Stimulated activated naive CD8-positive, alpha-beta T cell treated with anti-CD3 and anti-CD28 coated beads, Interleukin-15, amount 100 ng/mL, for 72 hours (primary cell): Measurements from ENCODE around the gene SYT3.

Source experiments
- ATAC-seq: fragments of 150-1000 bp; cut with Tn5 transposase; 2 replicates; pipeline ENCODE4 v1.10.0; 2021; ENCODE audit warnings: mild to moderate bottlenecking, moderate library complexity
- DNase-seq, 2 donors: peaks; one replicate each; pipeline ENCODE4 v3.0.0; 2021 to 2022
- H3K27ac Mint-ChIP-seq, 2 donors: one replicate each; pipeline ENCODE4 v1.8.0; 2022; ENCODE audit warnings: mild to moderate bottlenecking in 2 of 2, mixed read lengths in 2 of 2, moderate library complexity in 2 of 2
- H3K27me3 Mint-ChIP-seq: one replicate; pipeline ENCODE4 v1.8.0; 2022; ENCODE audit warnings: mixed read lengths
- H3K4me1 Mint-ChIP-seq: one replicate; pipeline ENCODE4 v1.8.0; 2022; ENCODE audit warnings: mild to moderate bottlenecking, mixed read lengths
- H3K4me3 Mint-ChIP-seq, 2 donors: one replicate each; pipeline ENCODE4 v1.8.0; 2022; ENCODE audit warnings: mild to moderate bottlenecking in 2 of 2, mixed read lengths in 2 of 2, moderate library complexity in 1 of 2
- H3K9me3 Mint-ChIP-seq, 2 donors: one replicate each; pipeline ENCODE4 v1.8.0; 2022; ENCODE audit warnings: mixed read lengths in 2 of 2

The SYT3 gene

GRCh38 chr19:50667177-50667758, 27.6 kb upstream of the SYT3 start:
- Mint-ChIP-seq H3K4me3 (peak overlapping the region in 1 of 2 donors; percentile 41), H3K4me1 (no peaks in the 10 kb centered on the region), H3K9me3 (no peaks in the 10 kb centered on the region), H3K27ac (no peak overlapping the region), H3K27me3 (peaks cover 67% of the 10 kb centered on the region)
- no peak for ATAC-seq
- DNase-seq = no peak

GRCh38 chr19:50666346-50667176, 26.9 kb upstream of the SYT3 start:
- no peak for ATAC-seq
- Mint-ChIP-seq H3K4me1 (no peaks in the 10 kb centered on the region), H3K27me3 (peaks cover 67% of the 10 kb centered on the region), H3K4me3 (peak overlapping the region in 1 of 2 donors; percentile 50), H3K9me3 (no peaks in the 10 kb centered on the region), H3K27ac (peak overlapping the region in 1 of 2 donors; percentile 45)
- DNase-seq = no peak

DNA sequence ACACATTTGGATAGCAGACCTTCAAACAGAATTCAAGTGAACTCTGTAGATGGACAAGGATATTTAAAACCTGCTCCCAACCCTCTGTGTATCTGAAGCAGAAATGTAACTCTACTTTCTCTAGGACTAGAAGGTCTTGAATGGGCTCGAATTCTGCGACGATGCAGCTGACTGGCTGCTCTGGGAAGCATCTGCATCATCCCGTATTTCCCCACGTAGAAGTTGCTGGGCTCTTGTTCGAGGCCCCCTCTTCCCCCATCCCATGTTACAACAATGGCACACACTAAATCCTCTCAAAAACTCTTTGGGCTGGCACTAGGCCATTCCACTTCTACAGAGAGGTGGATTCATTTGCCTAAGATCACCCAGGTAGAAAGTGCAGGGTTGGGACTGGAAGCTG, 24.5 kb upstream of the SYT3 start:
- Mint-ChIP-seq H3K4me1 (no peaks in the 10 kb centered on the region), H3K27ac (no peak overlapping the region), H3K9me3 (no peaks in the 10 kb centered on the region), H3K4me3 (no peak overlapping the region), H3K27me3 (peaks cover 62% of the 10 kb centered on the region)
- DNase-seq = no peak
- ATAC-seq = no peak

- Mint-ChIP-seq H3K4me1 (peaks cover 4% of the 10 kb centered on the region), H3K9me3 (no peaks in the 10 kb centered on the region), H3K27ac (no peak overlapping the region), H3K27me3 (peaks cover 58% of the 10 kb centered on the region), H3K4me3 (no peak overlapping the region)
- ATAC-seq (no peak), DNase-seq (no peak)
These were observed 23.8 kb upstream of the SYT3 start for GRCh38 chr19:50663482-50663790.

DNA sequence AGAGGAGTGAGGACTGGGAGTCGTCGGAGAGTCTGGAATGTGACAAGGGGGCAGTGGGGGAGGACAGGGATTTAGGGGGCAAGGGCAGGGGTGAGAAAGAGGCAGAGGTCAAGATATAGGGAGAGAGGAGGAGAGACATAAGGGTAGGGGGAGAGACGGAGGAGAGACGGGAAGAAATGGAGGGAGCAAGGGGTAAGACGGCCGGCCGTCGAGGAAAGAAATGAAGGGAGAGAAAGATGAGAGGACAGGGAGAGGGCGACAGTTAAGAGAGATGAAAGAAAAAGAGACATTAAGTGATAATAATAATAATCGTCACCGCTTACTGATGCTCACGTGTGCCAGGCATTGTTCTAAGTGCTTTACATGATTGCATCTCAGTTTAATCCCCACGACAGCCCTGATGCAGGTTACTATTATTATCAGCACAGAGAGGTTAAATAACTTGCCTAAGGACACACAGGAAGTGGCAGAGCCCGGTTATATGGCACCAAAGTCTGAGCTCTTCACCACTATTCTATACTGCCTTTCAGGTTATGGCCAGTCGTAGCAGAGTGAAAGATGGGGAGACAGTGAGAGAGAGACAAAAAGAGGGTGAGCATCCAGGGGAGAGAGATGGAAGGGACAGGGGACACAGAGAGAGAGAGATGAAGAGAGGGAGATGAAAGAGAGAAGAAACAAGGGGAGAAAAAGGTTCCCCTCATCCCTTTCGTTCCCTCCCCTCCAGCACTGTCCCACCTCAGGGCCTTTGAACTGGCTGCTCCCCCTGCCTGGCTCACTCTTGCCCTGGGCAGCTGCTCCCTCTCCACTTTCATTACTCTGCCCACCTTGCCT, 23.2 kb upstream of the SYT3 start:
- no peak overlapping the region for H3K4me3 Mint-ChIP-seq
- DNase-seq (no peak), ATAC-seq (no peak)
- peaks cover 58% of the 10 kb centered on the region for H3K27me3 Mint-ChIP-seq
- no peaks in the 10 kb centered on the region for H3K9me3 Mint-ChIP-seq
- no peak overlapping the region for H3K27ac Mint-ChIP-seq
- peaks cover 10% of the 10 kb centered on the region for H3K4me1 Mint-ChIP-seq

GRCh38 chr19:50661766-50662650, 22.3 kb upstream of the SYT3 start:
- ATAC-seq (no peak), DNase-seq (no peak)
- H3K4me3 Mint-ChIP-seq = no peak overlapping the region
- peaks cover 0 to 4% of the 10 kb centered on the region in 2 donors for H3K9me3 Mint-ChIP-seq
- H3K4me1 Mint-ChIP-seq = peaks cover 19% of the 10 kb centered on the region
- H3K27ac Mint-ChIP-seq = peak overlapping the region in 1 of 2 donors; percentile 27
- peaks cover 58% of the 10 kb centered on the region for H3K27me3 Mint-ChIP-seq

- peaks cover 0 to 4% of the 10 kb centered on the region in 2 donors for H3K9me3 Mint-ChIP-seq
- no peak overlapping the region for H3K4me3 Mint-ChIP-seq
- H3K4me1 Mint-ChIP-seq = peaks cover 24% of the 10 kb centered on the region
- peaks cover 59% of the 10 kb centered on the region for H3K27me3 Mint-ChIP-seq
- ATAC-seq (no peak), DNase-seq (no peak)
- H3K27ac Mint-ChIP-seq = no peak overlapping the region
These were observed 21.3 kb upstream of the SYT3 start for GRCh38 chr19:50661023-50661422.

DNA sequence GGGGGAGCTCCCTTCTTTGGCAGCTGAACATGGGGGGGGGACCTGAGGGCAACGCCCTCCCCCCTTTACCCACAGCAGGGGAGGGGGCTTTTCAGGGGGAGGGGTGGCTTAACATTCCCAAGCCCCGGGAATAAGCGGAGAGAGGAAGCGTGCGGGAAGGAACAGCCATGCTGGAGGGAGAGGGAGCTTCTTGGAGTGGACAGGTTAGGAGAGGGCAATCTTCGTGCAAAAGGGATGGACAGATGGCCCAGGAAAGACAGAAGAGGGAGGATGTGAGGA, 20.3 kb upstream of the SYT3 start:
- H3K4me1 Mint-ChIP-seq = peaks cover 24% of the 10 kb centered on the region
- H3K27me3 Mint-ChIP-seq = peaks cover 59% of the 10 kb centered on the region

GRCh38 chr19:50659318-50660087, 19.8 kb upstream of the SYT3 start:
- Mint-ChIP-seq H3K9me3 (peaks cover 9 to 12% of the 10 kb centered on the region in 2 donors), H3K27me3 (peaks cover 59% of the 10 kb centered on the region), H3K4me1 (peaks cover 24% of the 10 kb centered on the region), H3K4me3 (peak overlapping the region; percentile 90 to 97), H3K27ac (peak overlapping the region in 1 of 2 donors; percentile 28)
- DNase-seq = no peak
- no peak for ATAC-seq

More for the DNA sequence above, 20.3 kb upstream of the SYT3 start:
- ATAC-seq (no peak), DNase-seq (no peak)
- H3K9me3 Mint-ChIP-seq = peaks cover 4 to 7% of the 10 kb centered on the region in 2 donors
- peak overlapping the region in 1 of 2 donors; percentile 9 for H3K4me3 Mint-ChIP-seq
- H3K27ac Mint-ChIP-seq = no peak overlapping the region

DNA sequence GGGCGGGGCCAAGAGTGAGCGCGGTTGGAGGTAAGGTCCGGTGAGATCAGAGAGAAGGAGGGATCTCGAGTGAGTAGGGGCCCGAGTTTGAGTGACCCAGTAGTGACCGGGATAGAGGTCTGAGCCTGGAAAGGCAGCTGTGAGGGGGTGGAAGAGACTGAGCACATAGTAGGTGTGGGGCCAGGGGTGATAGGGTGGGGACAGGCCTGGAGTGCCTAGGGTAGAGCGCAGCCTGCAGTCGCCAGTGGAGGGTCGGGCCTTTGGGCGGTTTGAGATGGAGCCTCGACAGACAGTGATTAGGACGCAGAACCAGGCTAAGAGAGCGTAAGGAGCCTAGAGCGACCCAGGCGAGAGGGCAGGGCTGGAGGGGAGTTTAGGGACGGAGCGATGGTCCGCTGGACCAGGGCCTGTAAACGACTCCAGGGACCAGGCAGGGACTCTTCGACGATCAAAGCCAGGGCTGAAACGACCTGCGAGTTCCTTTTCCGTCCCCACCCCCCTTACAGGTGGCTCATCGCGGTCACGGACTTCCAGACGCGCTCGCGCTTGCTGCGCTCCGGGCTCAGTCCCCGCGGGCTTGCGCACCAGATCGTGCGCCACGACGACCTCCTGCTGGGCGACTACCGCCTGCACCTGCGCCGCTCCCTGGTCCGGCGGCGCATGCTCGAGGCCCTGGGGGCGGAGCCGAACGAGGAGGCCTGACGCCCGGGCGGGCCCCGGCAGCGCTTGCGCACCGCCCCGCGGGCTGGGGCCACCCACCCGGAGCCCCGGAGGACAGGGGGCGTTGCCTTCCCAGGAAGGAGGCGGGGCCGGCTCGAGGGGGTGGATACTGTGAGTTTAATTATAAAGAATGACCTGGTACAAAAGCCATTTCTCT, 19.0 kb upstream of the SYT3 start:
- peak overlapping the region; percentile 90 to 97 for H3K4me3 Mint-ChIP-seq
- DNase-seq (peak; percentile 91 to 92), ATAC-seq (peak; percentile 68)
- peak overlapping the region; percentile 94 to 99 for H3K27ac Mint-ChIP-seq
- peaks cover 24% of the 10 kb centered on the region for H3K4me1 Mint-ChIP-seq
- H3K27me3 Mint-ChIP-seq = peaks cover 59% of the 10 kb centered on the region
- H3K9me3 Mint-ChIP-seq = peaks cover 9 to 12% of the 10 kb centered on the region in 2 donors

GRCh38 chr19:50657712-50658440, 18.2 kb upstream of the SYT3 start:
- H3K27ac Mint-ChIP-seq = peak overlapping the region; percentile 94 to 99
- peak; percentile 96 to 98 for DNase-seq
- H3K4me3 Mint-ChIP-seq = peak overlapping the region; percentile 90 to 97
- ATAC-seq = peak; percentile 95
- peaks cover 62% of the 10 kb centered on the region for H3K27me3 Mint-ChIP-seq
- H3K4me1 Mint-ChIP-seq = peaks cover 24% of the 10 kb centered on the region
- H3K9me3 Mint-ChIP-seq = peaks cover 9 to 12% of the 10 kb centered on the region in 2 donors

- Mint-ChIP-seq H3K9me3 (peaks cover 9 to 12% of the 10 kb centered on the region in 2 donors), H3K4me3 (peak overlapping the region; percentile 90 to 97)
These were observed 17.6 kb upstream of the SYT3 start for GRCh38 chr19:50657222-50657669.

DNA sequence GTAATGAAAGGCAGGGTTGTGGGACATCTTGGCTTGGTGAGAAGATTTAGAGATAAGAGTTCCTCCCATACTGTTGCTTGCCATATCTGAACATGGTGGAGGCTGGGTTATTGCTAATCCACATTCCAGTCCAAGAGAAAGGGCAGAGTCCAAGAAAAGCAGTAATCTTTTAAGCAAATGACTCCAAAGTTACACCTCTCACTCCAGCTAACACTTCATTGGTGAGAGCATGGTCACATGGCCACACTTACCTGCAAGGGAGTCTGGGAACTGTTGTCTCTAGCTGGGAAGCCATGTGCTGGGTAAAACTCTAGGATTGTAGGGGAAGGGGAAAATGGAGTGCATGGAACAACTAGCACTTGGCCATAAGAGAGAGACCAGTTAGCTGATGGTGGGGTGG, 15.2 kb upstream of the SYT3 start:
- no peak overlapping the region for H3K4me3 Mint-ChIP-seq
- H3K4me1 Mint-ChIP-seq = peaks cover 28% of the 10 kb centered on the region
- H3K27ac Mint-ChIP-seq = no peak overlapping the region
- ATAC-seq (no peak), DNase-seq (no peak)
- peaks cover 48% of the 10 kb centered on the region for H3K27me3 Mint-ChIP-seq
- H3K9me3 Mint-ChIP-seq = peaks cover 12 to 13% of the 10 kb centered on the region in 2 donors

More at GRCh38 chr19:50657222-50657669, 17.6 kb upstream of the SYT3 start:
- Mint-ChIP-seq H3K27me3 (peaks cover 66% of the 10 kb centered on the region), H3K27ac (peak overlapping the region; percentile 85 to 87), H3K4me1 (peaks cover 24% of the 10 kb centered on the region)
- DNase-seq = no peak
- no peak for ATAC-seq
